Measurements from ENCODE around the gene ATP10A.

- no peak for TF ChIP-seq POLR2A (IDR thresholded peaks at IDR 0.05)
- no peak for TF ChIP-seq CTCF (IDR thresholded peaks at IDR 0.05)
These were observed 176.3 kb downstream of the ATP10A start for GRCh38 chr15:25686780-25687179.
